H4 (cell line): ENCODE results near the gene PPM1H. TPM values are rescaled to one million over a fixed set of nuclear protein-coding genes. Genes with fewer than 3 reads are reported as not detected.
"Not testable (repeated sequence)": the region's sequence is repeated elsewhere in the genome, so short reads cannot be mapped to it uniquely, and the experiment has no call there.

Experiments used
- DNase-seq: peaks from one replicate; pipeline ENCODE4 v3.0.0-alpha.2; 2015; ENCODE audit warnings: low spot score
- total RNA-seq: library from RNA; depleted of rRNA; stranded (reverse); fragments of >200 nt; shearing (Covaris generic); gene quantifications from 2 replicates; pipeline ENCODE4 v1.2.3, GENCODE V29; 2014

Gene PPM1H
- total RNA-seq, 1 experiment from 2014 or later: 2.9 TPM

DNA sequence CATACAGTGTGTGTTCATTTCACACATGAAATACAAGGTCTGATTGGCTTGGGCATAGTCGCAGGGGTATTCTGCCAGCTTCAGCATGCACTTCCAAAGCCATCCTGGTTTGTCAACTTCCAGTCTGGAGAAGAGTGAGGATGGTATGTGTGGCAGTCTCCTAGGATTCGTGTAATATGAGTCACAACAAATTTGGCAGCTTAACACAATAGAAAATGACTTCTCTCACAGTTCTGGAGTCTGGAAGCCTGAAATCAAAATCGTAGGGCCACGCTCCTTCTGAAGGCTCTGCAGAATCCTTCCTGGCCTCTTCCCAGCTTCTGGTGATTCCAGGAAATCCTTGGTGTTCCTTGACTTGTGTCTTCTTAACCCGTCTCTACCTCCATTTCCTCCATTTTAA lies 167.5 kb downstream of the PPM1H start:
- DNase-seq: no peak

DNA sequence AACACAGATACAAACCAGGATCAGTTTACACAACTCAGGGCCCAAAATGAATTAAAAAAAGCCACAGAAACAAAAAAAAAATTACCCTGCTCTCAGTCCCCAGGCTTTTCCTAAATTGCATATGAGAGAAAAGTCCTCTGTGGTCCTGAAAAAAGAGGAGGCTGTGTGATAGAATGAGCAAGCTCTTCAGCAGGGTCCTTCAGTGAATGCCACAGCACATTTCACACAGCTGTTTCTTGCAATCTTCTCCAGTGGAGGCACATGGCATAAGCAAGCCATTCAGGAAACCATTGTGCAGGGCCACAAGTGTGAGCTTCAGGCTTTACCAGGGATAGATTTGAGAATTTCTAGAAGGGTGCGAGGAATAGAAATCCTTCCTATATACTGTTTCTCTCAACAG lies 168.5 kb downstream of the PPM1H start:
- no peak for DNase-seq

DNA sequence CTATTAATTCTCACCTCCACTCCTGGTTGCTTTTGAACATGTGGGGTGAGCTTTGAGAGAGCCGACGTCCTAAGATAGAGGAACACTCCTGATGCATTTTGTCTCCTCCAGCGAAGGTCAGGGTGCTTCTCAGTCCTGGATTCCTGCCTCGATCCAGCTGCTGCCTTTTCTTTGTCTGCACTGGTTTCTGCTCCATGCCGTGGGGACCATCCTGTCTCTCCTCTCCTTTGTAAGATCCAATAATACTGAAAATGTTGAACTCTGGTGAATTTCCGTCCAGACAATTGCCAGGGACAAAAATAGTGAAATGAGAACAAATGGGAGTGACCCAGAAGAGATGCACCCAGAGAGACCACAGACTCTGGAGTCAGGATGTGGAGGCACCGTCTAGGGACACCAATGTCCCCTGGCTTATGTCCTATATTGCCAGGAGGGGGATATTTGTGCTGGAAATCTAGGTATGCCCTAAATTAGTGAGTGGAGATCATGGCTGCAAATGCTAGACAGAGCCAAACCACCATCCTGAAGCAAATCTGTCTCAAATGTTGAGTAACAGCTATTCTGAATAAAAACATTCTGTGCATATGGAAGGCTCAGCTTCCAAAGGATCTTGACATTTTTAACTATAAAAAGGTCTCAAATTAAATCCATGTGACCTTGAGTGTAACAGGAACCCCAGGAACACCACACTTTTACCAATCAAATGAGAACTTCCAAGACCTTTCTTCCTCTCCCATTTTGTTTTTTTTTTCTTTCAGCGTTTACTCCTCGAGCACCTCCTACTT lies 170.9 kb downstream of the PPM1H start:
- no peak for DNase-seq

DNA sequence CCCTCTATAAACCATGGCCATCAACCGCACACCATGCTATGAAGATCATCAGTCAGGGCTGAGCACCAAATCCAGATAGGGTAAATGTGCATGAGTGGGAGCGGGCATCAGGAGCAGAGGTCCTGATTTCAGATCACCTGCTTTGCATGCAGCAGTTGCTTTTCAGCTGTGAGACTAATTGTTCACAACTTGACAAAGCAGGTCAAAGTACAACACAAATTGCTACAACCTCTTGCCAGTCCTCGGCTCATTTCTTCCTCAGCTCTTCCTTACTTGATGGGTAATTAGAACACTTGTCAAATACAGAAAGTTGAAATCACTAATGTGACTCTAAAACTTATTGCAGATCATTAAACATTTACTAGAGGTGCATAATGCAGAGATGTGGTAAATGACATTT lies 171.6 kb downstream of the PPM1H start:
- DNase-seq: no peak

- DNase-seq: no peak
Measured at GRCh38 chr12:62762645-62763044, 172.3 kb downstream of the PPM1H start.

- no peak for DNase-seq
Measured at GRCh38 chr12:62761658-62762057, 173.3 kb downstream of the PPM1H start.

DNA sequence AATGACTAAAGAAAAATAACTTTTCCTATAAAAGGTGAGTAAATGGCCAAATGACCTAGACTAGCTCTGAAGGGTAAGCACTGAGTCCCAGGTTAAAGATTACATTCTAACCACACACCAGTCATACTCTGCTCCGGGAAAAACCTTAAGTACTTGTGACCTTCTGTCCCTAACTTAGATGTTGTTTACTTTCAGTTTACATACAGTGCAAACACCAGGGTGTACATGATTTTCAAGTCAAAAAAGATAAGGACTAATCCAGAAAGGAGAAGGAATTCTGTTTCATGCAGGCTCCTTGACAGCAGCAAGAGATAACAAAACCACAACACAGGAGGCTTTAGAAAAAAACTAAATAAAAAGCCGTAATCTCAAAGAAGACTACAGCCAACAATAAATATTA lies 174.2 kb downstream of the PPM1H start:
- DNase-seq: peak; percentile 17

DNA sequence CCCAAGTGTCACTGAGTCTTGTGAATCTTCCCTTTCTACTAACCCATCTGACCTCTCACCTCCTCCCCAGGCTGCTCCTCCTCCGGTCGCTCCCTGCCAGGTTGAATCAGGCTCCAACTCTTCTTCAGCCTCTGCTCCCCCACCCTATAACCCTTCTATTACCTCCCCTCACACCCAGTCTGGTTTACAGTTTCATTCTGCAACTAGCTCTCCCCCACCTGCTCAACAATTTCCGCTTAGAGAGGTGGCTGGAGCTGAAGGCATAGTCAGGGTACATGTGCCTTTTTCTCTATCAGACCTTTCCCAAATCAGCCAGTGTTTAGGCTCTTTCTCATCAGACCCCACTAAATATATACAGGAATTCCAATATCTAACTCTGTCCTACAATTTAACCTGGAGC lies 174.6 kb downstream of the PPM1H start:
- not testable (repeated sequence) for DNase-seq

DNA sequence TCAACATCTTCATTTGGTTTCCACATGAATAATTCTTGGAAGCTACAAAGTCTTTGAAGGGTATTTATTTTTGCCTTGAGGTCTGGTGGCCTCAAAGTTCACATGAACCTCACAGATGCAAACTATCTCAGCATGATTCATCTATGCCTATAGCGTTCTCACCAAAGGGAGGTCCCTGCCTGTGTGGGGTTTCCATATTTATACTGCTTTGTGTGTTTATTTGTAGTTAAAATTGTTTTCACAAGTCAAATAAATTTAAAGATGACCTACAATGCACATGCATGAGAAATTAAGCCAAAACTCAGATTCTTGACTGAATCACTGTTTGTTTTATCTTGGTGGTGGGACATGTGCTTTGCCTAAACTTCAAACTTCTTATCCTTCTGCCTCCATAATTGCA lies 176.7 kb downstream of the PPM1H start:
- DNase-seq: no peak

- no peak for DNase-seq
Measured at GRCh38 chr12:62757048-62757447, 177.9 kb downstream of the PPM1H start.

DNA sequence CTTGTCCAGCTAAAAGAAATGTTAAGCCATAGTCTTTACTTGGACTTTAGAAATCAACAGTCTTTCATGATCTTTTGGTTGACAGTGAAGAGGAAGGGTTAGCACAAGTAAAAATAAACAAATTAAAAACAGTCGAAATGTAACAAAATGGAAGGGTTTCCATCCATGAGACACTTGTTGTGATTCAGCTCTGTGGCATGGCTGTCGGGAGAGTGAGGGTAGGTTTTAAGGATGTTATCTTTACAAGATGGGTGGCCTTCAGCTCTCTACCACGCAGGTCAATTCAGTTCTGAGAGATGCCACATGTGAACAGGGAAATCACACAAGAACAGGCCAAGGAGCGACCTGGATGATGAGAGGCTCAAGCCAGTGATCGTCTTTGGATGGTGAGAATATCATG lies 180.2 kb downstream of the PPM1H start:
- no peak for DNase-seq

- no peak for DNase-seq
Measured at GRCh38 chr12:62751810-62752155, 183.2 kb downstream of the PPM1H start.

- no peak for DNase-seq
Measured at GRCh38 chr12:62750941-62751809, 183.8 kb downstream of the PPM1H start.

DNA sequence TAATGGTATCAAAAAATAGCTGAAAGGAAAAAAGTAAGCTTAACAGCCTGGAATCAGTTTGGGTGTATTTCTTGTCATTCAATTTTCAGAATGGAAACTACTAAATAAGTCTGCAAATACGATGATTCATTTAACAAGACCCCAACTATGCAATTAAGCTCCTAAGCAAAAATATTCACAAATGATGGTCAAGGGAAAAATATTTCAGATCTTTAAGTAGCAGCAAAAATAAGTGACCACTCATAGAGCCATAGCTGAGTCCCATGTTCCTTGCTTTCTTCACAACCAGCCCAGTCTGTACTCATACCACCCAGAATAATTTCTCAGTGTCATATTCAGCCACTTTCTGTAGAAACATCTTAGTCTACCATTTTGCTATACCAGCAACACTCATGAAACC lies 185.4 kb downstream of the PPM1H start:
- no peak for DNase-seq

DNA sequence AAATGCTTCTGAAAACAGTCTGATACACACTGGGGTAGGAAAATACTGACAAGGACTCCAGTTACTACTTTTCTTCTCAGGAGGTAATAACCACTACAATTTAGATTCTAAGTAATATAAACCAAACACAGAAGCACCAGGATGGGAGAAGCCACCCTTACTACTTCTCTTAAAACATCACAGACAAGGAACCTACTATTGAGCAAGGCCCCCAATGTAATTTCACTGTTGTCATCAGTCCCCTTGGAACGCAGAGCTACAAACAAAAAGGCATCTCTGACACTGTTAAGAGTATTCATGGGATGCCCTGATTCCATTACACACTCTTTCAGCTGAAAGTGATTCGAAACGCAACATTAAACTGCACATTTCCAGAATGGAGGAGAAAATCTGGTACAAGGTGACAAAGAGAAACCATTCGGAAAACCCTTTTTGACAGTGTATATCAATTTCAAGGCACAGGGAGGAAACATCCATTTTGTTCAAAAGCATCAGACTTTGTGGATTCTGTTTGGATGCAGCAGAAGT lies 185.9 kb downstream of the PPM1H start:
- no peak for DNase-seq

GRCh38 chr12:62744551-62744950 lies 190.4 kb downstream of the PPM1H start:
- no peak for DNase-seq

GRCh38 chr12:62739266-62740015 lies 195.5 kb downstream of the PPM1H start:
- DNase-seq: no peak

- no peak for DNase-seq
Measured at GRCh38 chr12:62738616-62739015, 196.3 kb downstream of the PPM1H start.

DNA sequence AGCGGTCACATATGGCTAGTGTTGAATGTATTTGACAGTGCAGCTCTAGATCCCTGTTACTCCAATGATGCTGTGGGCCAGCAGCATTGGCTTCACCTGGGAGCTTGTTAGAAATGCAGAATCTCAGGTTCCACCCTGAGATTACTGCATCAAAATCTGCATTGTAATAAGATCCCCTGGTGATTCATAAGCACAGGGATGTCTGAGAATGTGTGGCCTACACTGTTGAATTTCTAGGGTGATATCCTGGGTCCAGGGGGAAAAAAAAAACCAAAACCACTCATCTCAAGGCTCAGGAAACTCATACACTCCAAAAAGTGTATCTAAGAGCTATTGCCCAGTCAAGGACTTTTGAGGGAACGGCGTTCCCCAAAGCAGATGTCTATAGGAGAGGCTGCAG lies 196.8 kb downstream of the PPM1H start:
- peak; percentile 40 for DNase-seq

GRCh38 chr12:62737615-62738014 lies 197.3 kb downstream of the PPM1H start:
- peak; percentile 74 for DNase-seq

- no peak for DNase-seq
Measured at GRCh38 chr12:62737188-62737587, 197.8 kb downstream of the PPM1H start.

DNA sequence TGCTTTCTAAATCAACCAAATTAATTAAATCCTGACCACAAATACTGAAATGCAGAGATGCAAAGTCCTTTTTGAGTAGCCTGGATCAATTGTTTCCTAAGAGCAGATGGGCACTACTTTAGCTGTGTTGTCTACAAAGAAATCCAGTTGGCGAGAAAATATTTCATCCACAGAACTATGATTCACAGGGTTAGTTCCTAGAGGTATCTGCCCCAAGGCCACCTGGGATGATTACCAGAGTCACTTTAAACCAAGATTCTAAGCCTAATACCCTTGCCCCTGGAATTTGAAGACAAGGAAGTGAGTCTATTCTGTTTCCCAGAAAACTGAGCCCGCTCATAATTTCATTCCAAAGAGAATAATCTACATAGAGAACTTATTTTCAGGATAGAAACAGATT lies 198.4 kb downstream of the PPM1H start:
- no peak for DNase-seq
